SH-SY5Y (cell line): ENCODE data around the gene MOK.

Experiments used
- GATA2 ChIP-seq: IDR thresholded peaks from 2 replicates; pipeline ENCODE4 v1.6.1; 2011; ENCODE audit warnings: mild to moderate bottlenecking, low read depth, low read length
- GATA3 ChIP-seq: IDR thresholded peaks from 2 replicates; pipeline ENCODE4 v1.6.1; 2011; ENCODE audit warnings: low read depth, mild to moderate bottlenecking, low read length, moderate library complexity

DNA sequence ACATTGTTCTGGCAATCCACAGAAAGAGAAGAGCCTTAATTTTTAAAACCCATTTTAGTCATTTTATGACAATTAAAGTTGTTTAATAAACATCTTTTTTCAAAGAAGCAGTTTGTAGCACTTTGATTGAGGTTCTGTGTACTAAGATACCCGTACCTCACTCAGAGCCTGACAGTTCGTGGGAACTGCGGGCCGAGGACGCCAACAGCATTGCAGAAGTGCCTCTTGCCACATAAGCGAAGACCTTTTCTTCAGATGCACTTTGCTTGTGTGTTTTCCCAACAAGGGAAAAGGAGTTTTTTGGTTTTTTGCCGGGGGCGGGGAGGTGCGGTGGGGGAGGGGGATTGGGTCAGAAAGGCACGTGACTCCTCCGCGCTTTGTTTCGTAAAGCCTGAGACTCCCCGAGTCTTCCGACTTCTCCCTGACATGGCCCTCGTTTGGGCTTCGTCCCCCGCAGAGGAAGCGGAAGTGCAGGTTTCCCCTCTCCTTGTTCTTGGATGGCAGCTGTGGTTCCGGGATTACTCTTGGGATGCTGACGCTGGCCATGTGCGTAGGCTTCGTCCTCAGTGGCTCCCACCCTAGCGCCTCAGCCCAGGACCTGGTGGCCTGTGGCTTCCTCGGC is 94.4 kb downstream of the MOK start:
- no peak for TF ChIP-seq GATA2
- no peak for TF ChIP-seq GATA3
